ENCODE data around the gene FILIP1L.

FILIP1L gene

DNA sequence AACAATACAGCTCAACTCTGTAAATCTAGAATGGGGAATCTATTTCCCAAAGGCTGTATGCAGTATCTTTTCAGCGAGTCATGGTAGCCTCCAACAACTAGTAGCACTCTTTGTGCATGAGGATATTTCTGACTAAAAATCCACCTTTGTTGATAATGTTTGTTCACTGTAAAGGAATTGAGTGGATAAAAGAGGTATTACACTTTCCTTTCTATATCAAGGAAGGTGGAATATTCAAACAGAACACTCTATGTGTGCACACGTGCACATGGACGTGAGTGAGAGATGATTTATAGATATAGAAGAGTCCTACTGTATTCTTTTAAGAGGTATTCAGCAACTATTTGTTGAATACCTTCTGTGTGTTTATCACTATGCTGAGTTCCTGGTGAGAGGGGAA is 228.4 kb downstream of the FILIP1L start:
- DNase-seq = no peak

DNA sequence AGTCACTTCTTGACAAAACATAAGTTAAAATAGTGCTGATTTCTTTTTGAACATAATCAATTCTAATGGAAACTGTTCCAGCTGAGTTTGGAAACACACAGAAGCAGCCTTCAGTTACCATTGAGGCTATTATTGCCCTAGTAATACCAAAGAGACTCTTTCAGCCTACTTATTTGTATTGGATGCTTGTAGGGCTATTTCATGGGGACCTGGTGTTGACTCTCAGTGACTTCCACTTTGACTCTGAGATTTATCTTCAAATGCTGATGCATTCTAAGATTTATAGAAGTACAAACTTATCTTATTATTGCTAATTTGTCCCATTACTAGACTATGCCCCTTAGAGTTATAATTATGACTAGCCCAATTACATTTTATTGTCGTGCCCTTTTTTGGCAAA is 229.2 kb downstream of the FILIP1L start:
- no peak for DNase-seq

DNA sequence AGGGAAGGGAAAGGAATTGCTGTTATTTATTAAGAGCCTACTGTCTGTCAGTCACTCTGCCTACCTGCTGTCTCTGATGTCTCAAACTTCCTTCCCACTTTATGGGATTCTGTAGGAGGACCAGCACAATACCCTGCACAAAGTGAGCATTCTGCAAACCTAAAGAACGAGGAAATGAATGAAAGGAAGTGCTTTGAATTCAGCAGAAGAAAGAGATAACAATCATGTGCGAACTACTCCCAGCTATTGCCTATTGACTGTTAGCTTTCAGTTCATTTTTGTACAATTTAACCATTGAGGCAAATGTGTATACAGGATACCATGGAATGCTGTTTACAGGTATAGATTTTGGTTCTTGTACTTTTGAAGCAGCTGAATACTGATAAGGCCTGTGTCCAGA is 229.8 kb downstream of the FILIP1L start:
- no peak for DNase-seq

DNA sequence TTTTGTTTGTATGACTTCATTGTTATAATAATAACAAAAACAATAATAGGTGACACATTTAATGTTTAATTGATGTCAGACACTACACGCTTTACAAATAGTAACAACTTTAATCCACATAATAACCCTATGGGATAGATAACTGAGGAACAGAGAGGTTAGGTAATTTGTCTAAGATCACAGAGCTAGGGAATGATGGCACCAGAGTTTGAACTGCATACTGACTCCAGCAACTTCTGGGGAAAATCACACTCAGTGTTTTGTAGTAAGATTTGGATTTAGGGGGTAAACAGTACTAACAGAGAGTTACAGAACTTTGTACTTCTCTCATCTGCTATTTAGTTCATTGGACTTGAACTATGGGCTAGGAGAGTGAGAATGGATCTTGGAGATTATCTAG is 230.6 kb downstream of the FILIP1L start:
- no peak for DNase-seq

DNA sequence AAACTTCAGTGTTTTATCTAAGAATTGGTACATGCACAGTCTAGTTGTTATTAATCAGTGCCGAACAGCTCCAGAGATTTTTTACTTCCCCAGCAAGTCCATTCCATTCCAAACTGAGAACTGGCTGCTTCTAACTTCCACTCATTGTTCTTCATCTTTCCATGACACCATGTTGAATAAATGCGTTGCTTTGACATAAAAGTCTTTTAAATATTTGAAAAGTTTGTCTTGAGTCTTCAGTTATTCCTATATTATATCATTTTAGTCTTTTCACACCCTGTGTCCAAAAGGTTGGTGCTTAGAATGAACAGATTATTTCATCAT is 231.2 kb downstream of the FILIP1L start:
- DNase-seq = no peak

DNA sequence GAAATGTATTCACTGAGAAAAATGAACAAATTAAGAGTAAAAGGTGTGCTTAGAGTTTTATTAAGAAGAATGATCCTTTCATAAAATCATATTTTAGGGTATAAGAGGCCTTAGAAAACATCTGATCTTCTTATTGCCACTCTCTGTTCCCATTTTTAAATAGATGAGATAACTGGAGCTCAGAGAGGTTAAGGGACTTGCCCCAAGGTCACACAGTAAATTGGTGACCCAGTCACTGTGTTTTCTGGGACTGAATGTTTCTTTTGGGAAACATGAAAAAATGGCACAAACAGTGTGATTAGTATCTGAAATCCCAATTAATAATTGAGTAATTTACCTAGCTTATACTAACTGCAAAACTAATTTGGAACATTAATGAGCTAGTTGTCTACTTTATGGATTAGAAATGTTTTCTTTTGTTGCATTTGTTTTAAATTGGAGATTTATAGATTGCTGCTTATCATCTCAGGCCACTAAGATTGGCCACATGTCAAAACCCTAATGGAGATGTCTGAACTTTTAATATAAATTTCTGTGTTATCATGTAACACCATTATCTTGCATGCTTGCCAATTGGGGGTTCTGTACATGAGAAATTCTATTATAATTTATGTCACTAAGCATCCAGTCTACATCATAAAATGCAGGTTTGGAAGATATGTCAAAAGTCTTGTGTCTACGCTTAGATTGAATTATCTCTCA is 231.7 kb downstream of the FILIP1L start:
- no peak for DNase-seq

DNA sequence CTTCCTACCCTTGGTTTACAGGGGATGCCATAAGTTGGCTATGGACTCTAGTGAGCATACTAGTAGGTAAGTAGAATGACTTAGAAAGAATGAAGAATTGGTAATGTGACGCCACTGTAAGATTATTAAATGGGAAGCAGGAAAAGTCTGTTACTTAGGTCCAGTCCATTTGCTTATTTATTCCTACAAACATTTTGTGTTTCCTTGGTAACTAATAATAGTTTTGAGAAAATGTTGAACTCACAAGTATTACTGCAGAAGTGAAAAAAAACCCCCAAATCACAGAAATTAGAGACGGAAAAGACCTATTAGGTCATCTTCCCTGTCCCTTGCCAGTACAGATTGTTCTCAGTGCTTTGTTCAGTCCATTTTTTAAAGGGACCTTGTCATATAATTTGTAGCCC is 233.2 kb downstream of the FILIP1L start:
- no peak for DNase-seq

DNA sequence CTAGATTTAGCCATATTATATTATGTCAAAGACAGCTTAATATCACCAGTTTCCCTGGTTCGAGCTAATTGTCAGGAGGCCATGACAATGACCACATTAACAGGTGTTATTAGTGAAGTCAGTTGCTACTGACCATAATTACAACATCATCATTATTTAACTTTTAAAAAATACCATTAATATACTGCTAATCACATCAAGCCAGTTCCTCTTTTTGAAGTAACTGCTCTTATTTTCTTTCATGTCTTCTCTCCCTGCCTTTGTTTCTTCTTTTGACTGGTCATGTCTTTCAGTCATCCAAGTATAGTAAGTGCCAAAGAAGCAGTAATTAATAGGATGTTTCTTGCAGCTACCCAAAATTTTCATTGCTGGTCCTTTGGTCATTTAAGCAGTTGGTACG is 235.0 kb downstream of the FILIP1L start:
- no peak for DNase-seq

DNA sequence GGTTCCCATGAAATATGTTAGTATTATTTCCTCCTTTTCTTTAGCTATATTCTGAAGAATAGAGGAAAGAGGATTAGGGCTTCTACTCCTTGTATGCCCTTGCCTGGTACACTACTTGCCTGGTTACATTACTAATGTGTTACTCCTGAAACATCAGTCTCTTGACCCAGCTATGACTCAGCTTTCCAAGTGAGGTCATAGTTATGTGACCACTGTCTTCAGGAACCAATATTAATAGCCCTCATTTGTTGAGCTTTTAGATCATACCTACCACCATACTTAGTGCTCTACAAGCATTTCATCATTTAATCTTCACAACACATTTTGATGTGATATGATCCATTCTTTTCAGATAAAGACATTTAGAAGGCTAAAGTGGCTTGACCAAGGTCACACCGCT is 236.3 kb downstream of the FILIP1L start:
- no peak for DNase-seq

DNA sequence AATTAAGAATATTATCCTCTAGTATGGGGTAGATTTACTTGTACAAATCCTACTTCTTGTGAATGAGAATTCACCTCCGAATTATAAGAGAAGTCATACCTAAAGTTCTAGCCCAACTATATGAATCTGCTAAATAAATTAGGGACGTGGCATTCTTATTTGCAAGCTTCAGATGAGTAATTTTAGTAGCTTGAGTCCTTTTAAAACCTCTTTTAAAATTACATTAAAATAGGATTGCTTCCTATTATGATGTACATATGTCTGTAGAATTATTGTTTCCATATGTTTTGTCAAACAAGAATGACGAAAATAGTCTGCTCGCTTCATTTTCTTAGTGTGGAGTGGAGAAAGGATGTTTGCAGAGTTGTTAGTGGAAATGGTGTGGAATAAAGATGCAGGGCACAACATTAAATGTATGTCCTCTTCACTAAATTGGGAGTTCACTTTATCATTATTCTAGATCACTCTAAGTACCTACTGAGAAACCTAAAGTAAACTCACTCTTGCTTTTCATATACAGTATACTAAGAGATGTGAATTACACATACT is 237.2 kb downstream of the FILIP1L start:
- no peak for DNase-seq

DNA sequence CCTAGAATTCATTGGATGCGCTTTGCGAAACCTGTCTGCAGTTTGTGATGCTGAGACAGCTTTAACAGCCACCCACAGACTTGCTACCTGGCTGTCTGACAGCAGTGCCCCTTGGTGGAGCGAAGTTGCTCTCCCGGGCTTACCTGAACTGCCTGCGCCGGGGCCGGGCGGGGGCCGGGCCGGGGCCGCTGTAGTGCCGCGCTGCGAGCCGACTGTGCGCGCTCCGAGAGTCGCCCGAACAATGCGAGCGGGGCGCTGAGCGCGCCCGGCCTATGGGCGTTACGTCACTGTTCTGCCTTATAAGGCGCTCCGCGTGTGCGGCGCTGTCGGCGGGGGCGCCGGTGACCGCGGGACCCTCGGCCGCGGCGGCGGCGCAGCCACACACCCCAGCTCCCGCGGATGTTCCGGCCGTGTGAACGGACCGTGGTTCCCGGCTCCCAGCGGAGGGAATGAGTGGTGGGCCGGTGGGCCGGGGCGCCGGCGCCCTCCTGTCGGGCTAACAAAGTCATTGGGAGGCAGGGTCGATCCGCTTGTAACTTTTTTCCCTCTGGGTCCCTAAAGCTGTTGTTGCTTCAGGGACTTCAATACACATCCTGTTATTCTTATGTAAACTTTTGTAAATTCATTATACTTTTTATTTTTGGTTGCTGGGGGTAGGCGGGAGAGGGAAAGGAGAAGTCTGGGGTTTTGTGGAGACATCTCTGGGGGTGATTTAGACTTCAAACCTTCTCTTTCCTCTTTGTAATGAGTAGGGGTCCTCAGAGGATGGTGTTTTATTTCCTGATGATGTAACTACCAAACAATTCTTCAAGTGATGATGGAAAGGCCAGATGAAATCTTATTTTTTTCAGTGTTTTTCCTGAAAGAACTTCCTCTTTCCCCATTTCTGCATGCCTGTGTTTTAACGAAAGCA is 238.1 kb downstream of the FILIP1L start:
- DNase-seq = peak; percentile 96

DNA sequence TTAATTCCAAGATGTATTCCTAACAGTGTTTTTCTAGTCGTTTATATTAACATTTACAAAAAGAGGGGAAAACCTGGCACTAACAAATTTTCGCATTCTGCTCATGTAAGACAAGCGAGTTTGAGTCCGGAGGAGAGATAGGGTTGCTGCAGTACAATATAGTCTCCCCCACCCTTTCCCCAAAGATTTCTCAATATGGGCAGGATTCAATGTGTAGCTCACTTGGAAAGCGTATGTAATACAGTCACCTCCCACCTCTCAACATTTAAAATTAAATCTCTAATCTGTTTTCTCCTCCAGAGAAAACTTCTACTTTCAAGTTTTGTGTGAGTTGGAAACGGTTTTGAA is 238.7 kb downstream of the FILIP1L start:
- no peak for DNase-seq

DNA sequence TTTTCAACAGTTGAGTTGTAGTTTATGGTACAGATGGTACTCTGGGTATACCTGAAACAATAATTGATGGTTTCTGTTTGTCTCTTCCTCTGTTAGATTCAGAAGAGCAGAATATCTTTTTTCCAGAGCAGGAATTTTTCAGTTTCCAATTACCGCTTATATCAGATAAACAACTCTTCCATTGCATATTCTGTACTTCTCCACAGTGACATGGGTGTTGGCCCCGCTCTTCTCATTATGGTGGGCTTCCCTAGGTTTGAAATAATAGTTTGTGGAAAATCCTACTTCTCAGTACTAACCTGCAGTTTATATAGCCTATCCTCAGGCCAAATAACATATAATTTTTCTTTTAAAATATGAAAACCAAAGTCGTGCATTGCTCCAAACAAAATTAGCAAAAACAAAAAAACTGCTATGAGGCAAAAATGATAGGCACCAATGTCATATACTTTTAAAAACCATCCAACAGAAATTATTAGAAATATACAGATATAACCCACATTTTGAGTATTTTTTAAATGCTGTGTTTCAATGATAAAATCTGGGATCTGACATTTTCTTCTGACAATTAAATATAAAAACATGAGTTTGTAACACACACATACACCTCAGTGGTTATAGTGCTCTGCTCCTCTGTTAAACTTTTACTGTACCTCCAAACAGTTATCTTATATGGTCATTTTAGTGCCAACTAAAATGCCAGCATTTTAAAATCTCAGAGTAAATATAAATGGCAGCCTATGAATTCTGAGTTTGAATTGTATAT is 239.9 kb downstream of the FILIP1L start:
- DNase-seq = no peak

DNA sequence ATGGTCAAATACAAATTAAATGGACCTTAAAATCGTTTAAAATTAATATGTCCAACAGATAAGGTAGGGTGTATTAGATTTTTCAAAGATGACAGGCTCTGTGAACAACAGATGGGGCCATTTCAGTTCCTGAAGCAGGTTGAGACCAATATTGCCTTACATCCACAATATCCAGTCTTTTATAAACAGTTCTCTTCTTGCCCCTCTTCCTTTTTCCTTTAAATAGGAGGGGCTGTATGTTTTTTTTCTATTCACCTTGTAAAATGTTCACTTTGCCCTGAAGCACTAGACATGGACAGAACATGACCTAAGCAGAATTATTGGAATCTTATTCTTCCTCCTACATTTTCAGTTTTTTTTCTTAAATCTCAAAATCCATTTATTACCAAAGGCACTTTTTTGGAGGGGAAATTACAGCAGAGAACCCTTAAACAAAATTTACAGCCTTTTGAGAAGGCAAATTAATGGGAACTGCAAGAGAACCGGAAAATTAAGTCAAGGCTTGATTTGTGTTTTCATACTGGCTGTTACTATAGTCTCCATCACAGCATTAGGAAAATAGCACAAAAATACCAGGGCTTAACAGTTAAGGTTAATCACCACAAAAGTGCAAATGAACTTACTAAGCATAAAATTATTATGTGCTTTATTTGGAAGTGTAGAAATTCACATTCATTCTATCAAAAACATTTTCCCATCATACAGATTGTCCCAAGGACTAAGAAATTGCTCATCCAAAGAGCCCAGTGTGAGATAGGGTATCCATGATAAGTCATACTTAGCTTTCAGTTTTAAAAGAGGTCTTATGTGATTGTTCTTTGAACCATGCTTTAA is 240.8 kb downstream of the FILIP1L start:
- no peak for DNase-seq

DNA sequence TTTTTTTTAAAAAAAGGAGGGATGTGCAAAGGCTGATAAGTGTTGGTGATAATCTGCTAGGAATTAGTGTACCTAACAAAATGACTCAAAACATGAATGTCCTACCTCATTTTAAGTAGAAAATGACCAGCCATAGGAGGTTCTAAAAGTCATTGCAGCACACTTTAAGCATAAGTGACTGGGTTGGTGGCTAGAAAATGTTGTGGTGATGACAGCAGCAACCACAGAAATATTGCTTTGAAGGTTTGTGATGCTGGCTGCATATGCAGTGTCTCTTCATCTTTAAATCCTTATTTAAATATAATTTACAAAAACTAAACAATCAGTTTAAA is 241.4 kb downstream of the FILIP1L start:
- DNase-seq = no peak

DNA sequence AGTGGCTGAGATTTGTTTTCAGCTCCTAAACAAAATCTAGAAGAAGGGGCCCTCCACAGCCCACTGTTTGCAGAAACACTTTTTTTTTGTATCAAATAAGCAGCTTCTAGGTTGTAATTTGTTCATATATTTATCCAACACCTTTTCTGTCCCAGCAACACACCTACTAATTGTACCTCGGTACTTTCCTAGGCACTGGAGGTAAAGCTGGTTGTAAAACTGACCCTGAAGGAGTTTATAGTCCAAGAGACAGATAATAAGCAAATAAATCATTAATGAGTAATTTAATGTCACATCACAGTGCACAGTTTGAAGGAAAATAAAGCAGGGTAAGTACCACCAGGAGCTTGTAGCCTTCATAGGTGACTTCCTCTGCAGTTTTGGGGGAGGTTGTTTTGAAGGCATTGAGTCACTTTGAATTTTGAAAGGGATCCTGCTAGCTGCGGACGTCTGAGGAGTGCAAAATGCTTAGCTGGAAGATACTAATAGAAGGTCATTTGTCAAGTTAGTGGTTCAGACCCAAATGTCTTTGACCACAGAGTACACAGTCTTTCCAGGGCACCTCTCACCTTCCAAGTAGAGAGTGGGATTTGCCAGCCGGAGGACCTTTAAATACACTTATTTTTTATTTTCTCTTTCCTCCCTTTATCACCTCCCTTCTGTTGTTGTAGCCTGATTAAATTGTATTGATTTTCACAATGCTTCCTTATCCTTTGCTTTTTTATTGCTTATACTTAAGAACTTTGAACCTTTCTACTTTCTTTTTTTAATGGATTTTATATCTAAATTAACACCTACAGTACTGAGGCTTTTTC is 242.9 kb downstream of the FILIP1L start:
- no peak for DNase-seq

DNA sequence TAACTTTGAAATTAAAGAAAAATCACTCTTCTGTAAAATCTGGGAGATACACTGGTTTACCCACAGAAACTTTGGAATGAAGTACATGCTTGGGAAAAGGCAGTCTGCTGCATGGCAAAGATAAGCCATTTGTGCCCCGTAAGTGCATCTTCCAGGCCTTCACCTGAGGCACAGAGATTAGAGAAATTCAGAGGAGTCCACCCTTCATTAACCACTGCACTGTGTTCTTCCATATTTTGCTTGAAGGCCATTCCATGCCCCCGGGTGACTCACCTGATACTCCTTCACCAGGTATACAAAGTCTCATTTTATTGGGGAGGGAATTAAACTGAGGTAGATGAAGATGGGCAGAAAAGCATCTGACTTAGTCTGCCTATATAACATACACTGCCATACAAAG is 243.6 kb downstream of the FILIP1L start:
- no peak for DNase-seq

DNA sequence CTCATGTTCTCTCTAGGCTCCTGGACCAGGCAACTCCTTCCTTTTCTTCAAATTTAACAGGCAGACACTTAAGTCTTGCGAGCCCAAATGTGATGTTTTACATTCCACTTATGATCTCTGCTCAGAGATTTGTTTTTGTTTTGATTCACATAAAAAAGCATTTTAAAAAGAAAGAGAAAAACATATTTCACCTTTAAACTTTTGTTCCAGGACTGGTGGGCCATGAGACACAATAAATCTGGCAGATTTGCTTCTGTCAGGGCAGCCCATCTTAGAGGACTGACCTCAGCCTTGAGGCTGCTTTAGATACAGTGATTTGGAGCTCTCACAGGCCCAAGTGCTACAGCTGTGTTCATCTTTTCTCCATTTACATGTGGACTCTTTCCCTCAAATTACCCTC is 244.7 kb downstream of the FILIP1L start:
- no peak for DNase-seq

DNA sequence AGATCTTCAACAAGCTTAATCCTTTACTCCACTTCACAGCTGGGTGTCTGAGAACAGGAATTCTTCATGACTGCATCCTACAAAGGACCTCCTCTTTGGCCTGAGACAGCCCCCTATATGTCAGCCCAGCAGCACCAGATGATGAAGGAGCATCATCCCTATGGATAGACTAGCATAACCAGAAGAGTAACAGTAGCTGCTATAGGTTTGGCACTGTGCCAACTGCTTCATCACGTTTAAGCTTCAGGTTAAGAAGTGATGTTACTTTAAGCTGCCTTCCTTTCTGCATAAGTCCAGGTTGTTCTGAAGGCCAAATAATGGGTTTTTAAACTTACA is 246.0 kb downstream of the FILIP1L start:
- no peak for DNase-seq

DNA sequence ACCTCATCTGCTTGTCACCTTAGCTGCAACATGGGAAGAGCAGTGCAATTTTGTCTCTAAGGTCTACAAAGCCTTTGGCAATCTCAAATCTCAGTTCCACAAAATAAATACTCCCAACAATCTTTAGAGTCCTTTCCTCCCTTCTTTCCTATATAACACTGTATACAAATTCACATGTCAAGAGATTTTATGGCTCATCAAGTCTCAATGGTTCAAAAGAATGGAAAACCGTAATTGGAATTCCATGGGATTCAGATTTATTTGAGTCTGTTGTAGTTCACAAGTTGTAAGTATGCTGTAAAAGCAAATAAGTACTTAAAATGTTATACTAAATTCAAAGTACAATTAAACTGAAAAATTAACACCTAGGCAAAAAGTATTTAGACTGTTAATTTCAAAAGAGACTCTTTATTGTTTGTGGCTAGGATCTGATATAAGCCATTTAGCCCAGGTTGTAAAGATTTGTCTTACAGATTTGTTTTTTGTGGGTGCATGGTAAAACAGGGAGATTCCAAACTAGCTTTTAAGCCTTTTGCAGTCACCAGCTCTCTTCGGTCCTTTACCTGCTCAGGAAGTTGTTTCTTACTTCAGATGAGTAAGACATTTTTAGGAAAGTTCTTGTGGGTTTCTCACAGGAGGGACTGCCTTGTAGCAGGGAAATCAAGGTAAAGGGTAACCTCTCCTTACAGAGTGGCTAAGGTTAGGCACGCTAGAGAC is 246.5 kb downstream of the FILIP1L start:
- DNase-seq = no peak

DNA sequence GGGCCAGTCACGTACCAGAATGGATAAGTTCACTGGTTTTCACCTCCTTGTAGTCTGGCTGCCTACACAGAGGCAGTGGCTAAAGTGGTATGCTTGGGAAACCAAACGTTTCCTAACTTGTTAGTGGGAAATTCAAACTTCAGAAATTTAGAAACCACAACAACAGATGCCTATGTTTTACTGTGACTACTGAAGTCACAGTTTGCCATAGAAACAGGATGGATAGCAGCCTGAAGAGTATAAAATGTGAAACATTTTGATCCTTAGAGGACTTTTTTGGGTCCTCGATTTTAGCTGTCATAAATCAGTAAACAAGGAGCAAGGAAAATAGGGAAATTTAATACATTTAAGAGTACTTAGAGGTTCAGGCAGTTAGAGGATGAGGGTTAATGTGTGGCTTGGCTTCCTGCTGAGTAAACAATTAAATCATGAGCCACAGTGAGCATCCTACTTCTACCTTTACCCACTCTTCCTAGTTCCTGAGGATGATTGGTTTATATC is 248.0 kb downstream of the FILIP1L start:
- DNase-seq = no peak
